Cerebellar nuclear complex (tissue), 1 donor: Measurements from ENCODE around the gene R3HCC1L.

Experiments
- DNase-seq, 2 experiments: peaks; one replicate each; lab custom pipeline; 2025; lab: John Stamatoyannopoulos, UW

R3HCC1L gene

DNA sequence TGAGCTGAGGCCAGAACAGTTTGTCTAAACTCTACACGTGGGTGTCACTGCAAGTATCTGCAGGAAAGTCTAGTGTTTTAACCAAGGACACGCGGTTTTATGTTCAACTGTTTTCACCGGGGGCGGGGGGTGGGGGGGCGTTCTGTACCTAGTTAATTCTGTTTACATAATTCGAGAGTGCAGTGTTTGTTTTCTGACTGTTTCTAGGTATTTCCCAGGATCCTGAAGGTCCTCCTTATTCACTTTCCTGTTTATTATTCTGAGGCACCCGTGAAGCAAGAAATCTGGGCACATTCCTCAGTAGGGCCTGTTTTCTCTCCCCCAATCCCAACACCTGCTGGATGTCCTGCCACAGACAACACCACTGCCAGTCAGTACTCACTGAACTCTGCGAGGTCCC is 125.9 kb downstream of the R3HCC1L start:
- no peak for DNase-seq

DNA sequence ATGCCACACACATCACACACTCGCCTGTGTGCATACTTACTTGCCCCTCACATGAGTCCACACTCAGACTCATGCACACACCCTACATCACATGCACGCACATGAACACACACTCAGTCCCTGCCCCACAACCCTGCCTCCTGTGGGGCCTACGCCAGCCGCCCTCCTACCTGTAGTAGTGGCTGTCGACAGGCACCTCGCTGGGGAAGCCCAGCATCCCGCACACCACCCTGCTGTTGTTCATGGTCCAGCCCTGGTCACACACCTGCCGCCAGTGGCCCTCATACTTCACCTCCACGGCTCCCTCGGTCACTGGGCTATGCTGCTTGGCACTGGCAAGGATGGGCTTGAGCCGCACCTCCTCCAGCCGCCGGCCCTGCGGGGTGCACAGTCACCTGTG is 126.3 kb downstream of the R3HCC1L start:
- DNase-seq, result no peak

DNA sequence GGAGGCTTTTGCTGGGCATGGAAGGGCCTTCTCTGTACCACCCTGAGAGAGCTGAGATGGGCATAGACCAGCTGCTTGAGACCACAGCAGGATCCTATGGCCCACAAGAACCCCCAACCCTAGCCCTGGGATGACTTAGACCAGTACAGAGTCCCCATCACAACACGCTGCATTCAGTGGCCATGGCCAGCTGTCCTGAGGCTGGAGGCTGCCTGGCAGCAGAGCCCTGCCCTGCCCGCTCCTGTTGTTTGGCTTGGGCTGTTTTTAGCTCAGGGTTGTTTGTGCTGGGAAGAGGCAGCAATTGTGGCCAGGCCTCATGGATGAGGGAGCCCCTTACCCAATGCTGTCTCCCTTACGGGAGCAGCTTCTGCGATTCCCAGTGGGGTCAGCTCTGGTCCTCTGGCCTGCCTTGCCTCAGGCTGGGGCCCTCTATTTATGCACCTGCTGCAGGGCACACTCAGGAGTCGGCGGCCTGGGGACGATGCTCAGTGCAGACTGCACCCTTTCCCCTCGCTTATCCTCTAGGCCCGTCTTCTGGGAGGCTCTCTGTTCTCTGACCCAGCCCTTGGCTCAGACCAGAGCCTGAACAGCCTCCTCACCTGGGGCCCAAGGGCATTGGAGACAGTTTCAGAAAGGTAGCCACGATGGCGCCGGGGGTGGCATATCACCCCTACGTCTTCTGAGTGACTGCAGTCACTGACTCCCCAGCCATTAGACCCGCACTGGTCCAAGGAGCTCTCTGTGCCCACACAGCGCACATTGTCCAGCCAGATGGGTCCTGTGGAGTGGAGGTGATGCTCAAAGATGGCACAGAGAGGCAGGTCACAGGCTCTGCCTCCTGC is 127.2 kb downstream of the R3HCC1L start:
- DNase-seq, result no peak

DNA sequence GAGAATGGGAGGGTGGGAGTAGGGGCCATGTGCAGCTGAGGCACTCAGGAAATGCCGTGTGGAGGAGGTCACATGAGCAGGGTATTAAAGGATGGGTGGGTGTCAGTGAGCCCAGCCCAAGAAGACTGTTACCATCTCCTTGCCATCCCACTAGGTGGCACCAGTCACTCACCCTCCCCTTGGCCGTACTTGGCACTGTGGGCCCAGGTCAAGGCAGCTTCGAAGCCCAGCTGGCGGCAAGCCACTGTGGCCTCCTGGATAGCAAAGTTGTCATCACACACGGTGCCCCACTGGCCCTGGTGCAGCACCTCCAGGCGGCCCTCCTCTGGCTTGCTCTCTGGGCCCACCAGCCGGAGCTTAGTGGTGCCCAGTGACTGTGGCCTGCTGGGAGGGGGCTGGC is 128.1 kb downstream of the R3HCC1L start:
- DNase-seq, result no peak

DNA sequence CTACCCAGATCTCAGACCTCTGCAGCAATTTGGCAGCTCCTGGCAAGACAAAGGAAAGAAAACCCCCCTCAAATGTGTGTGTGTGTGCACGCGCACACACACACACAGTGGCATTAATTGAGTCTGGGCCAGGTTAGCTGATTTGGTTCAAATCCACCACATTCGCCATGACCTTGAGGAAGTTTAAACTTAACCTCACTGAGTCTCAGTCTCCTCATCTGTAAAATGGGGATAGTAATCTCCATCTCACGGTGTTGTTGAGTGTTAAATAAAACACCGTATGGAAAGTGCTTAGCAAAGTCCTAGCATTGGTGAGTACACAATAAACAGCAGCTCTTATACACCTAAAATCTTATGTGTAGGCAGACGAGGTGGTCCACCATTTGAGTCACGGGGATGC is 128.6 kb downstream of the R3HCC1L start:
- no peak for DNase-seq

DNA sequence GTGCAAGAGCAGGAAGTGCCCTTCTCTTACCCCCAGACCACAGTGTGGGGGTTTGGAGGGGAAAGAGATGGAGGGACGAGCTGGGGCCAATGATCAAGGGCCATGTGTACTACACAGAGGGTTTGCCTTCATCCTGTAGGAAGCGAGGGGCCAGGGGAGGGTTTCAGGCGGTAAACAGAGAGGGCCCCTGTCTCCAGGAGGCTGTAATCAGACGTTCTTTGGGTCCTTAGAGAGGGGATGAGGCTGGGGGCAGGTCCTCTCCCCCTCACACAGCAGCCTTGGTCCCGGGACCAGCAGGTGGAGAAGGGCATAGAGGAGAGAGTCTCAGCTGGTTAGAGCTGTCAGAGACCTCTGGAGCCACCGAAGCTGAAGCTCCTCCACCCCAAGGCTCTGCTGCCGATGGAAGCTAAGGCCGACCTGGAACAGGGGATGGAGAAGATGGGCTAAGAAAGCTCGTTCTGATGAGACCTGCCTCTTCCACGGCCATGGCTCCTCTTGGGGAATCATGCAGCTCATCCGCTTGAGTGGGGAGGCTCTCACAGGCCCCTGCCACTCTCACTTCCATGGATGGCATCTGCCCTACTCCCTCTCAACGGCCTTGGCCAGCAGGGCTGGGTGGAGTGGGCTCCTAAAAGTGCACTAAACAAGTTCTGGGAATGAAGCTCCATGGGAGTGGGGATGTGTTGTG is 130.1 kb downstream of the R3HCC1L start:
- DNase-seq, result no peak

DNA sequence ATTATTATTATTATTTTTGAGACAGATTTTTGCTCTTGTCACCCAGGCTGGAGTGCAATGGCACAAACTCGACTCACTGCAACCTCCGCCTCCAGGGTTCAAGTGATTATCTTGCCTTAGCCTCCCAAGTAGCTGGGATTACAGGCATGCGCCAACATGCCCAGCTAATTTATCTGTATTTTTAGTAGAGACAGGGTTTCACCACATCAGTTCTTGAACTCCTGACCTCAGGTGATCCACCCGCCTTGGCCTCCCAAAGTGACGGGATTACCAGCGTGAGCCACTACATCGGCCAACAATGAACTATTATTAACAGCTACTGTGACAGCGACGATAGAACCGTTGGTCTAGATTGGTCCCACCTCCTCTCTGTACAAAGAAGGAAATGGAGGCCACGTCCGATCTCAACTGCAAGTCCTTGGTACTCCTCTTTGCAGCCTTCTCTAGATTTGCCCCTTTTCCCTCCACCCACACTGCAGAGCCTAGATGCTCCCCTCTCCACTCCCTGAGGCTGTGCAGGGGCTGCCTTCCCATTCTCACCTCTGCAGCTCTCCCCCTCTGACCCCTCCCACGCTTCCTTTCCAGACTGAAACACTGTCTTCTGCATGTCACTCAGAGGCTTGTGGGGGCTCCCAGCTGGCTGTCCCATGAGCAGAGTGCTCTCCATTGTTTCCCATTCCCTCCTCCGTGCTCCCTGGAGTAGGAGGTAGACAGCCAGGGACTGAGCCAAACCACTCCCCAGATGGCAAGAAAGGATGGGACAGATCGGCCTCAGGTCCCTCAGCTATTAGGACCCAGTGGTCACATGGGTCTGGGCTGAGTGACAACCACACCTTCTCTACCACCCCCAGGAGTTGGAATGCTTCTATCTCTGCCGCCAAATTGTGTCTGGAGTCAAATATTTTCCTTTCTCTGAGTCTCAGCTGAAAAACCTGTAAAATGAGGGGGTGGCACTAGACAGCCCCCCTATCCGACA is 131.2 kb downstream of the R3HCC1L start:
- DNase-seq, result no peak

DNA sequence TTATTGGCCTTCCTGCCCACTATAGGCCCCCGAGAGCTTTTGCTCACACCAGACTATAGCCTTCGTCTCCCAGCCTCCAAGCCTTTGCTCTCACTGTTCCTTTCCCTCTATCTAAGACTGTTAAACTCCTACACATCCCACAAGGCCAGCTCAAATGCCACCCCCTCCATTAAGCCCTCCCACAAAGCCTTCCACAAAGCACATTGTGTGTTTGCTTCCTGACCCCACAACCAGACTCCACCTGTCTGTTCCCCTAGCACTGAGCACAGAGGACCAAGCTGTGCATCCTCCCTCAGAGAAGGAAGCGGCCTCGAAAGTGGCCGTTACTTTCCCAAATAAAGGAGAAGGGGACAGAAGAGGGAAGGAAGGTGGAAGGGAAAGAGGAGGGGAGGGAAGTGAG is 132.2 kb downstream of the R3HCC1L start:
- no peak for DNase-seq

DNA sequence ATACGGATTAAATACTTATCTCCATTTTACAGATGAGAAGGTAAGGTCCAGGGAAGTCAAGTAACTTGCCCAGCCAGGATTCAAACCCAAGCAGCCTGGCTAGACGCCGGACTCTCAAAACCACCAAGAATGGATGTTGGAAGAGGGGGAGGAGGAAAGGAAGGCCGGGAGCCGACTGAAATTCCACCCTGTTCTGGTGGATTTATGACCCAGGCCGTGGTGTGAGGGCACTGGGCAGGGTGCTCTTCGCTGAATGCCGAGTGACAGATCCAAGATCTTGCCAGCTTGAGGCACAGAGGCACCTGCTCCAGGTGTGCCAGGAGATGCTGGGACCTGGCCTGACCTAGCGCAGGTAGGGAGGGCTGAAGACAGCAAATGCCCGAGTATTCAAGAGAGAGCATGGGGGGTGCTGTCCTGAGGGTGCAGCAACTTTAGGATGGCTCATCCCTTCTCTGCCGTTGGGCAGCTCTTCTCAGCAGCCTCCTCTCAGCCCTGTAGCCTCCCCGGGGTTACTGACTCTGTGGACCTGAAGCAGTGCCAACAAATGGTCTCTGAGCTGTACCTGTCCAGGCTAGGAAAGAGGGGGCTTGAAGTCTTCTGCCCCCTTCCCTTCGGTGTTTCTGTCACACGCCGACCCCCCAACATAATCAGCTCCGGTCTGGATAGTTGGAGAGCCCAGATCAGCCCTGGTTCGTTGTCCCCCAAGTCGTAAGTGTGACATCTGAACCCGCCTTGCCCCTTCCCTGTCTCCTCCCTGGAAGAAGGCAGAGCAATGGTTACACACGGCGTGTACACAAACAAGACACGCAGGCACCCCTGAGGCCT is 132.8 kb downstream of the R3HCC1L start:
- no peak for DNase-seq

DNA sequence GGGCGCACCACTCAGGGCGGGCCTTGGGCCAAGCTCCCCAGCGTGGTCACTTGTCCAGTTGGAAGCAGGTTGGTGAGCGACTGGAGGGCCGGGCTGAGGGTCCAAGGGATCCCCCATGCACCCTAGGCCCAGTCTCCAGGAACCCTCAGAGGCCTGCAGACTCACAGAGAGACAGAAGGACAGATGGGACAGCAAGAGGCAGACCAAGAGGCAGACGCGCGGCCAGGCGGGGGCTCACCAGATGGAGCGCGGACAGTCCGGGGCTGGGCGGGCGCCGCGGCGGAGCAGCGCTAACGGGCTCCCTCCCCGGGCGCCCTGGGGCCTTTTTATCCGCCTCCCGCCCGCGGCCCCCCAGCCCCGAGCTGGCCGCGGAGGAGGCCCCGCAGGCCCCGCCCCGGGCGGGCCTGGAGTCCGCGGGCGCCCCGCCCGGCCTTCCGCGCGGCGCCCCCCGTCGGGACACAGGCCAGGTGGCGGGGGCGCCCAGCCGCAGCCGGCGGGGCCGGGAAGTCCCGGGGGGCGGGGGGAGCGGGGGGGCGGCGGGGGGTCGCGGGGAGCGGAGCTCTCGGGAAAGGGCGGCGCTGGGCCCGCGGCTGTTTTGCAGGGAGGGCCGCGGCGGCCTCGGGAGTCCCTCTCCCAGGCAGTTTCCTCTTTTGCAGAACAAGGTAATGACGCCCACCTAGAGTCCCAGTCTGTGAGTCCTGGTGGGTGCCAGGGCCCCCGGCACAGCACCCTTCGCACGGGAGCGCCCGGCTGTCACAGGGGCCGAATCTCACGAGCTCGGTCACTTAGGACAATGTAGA is 133.6 kb downstream of the R3HCC1L start, which contains the start of gene LOXL4:
TSS of gene LOXL4 (minus strand) at position 301 of the 800 bp plus-strand sequence. CDS start 5,175 bp downstream, outside the sequence.
- no peak for DNase-seq

DNA sequence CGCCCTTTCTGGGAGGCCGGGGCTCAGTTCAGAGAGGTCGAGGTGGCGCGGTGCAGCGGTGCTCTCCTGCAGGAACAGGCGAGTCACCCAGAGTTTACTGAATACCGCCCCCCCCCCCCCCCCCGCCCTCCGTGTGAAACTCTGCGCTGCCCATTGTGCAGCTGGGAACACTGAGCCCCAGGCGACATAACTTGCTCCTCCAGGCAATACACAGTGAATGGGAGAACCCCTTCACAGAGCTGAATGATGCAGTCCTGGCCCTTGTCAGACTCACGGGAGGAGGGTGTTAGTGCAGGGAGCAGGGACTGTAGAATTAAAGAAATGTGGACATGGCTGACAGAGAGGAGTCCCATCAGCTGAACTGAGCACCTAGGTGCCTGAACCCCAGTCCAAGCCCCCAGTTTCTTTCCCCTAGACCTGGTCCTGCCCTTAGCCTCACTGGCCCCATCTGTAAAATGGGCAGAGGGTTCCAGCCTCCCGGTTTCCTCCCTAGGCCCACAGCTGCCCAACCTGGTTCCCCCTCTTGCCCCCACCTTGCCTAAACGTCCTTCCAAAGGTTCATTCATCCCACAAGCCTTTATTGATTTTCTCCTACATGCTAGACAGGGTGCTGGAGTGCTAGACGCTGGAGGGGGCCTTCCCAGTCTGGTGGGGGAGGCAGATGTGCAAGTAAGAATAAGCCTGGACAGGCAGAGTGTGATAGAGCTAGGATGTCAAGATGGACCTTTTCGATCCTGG is 134.4 kb downstream of the R3HCC1L start:
- DNase-seq, result no peak

DNA sequence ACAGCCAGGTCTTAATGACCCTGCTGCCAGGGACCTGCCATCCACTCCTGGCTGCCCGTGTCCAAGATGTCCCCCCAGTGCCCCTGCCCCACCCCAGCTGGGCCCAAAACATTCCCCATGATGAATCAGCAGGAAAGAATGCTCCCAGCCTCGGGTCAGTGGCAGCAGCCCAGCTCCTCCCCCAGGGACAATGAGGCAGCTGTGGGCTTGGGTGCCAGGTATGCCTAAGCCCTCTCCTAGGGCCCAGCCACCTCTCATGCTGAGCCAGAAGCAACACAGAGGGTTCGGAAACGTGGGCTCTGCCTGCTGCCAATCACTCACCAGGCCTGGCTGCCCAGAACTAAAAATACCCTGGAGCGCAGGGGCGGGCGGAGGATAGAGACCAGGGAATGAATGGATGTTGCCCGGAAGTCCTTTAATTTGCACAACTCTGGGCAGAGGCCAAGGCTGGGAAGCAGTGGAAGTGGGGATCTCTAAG is 135.0 kb downstream of the R3HCC1L start:
- DNase-seq, result no peak

DNA sequence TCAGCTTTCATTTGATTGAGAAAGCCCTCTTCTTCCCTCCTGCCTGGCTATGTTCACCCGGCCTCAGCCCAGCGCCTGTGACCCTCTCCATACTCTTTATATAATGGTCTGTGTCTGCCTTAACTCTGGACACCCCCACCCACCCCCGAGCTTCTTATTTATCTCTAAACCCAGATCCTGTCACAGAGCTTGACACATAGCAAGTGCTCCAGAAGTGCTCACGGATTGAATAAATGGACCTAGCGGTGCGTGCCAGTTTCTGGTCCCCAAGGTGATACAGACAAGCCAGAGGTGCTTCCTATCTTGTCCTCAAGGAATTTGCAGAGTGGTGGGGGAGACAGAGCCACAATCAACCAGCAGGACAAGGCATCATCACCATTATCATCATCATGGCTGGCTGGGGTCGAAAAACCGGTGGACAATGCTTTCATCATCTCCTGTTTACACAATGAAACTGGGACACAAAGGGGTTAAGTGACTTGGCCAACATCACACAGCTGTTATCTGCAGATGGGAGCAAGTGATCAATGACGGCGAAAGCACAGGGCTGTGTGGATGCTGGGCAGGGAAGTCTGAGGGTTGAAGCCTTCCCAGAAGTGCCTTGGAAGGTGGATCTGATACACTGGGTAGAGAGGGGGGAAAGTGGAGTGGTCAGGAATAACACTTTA is 135.8 kb downstream of the R3HCC1L start:
- DNase-seq, result no peak

DNA sequence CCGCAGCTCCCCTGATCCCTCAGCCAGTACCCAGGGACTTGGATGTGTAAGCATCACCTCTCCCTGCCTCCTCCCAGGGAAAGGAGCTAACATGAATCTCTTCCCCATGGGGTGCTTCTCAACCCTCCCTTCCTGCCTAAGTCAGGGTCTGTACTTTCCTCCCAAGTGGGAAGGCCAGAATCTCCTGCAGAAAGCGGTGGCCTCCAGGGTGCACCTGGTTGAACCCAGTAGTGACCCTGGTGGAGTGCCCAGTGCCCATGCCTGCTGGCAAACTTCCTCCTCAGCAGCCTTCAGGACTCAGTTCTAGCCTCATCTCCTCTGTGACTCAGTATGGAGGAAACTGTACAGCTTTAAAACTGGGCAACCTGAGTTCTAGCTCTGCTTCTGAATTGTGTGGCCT is 136.3 kb downstream of the R3HCC1L start:
- DNase-seq, result no peak

DNA sequence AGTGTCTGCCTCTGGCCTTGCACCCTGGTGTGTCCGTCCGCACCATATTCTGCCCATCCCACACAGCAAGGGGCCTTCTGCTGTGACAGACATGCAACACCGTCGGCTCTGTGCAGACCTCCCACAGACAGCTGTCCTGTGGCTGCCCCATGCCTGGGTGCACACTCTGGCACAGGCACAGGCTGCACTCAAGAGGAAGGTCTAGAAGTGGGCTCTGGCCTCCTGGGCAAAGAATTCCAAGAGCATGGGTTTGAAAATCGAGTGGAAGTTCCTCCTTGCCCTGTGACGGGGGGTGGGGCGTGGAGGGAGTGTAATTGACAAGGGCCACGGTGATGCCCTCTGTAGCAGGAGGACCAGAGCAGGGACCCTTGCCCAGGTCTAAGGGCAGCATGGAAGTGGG is 137.8 kb downstream of the R3HCC1L start:
- DNase-seq, result no peak

DNA sequence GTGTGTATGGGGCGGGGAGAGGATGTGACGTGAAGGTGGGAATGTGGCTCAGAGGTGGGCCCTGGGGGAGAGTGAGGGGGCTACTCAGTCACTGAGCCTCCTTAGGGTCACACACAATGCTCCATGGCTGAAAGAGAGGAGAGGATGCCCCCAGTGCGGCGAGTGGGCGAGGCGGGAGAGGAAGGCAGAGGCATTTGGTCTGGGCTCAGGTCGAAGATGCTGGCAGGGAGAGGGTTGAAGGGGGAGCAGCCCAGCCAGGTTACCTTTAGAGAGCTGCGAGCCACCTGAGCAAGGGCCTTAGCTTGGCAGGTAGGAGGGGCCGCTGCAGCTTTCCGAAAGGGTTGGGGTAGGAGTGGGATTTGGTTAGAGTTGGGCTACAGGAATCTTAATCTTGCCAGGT is 138.2 kb downstream of the R3HCC1L start:
- DNase-seq, result no peak

DNA sequence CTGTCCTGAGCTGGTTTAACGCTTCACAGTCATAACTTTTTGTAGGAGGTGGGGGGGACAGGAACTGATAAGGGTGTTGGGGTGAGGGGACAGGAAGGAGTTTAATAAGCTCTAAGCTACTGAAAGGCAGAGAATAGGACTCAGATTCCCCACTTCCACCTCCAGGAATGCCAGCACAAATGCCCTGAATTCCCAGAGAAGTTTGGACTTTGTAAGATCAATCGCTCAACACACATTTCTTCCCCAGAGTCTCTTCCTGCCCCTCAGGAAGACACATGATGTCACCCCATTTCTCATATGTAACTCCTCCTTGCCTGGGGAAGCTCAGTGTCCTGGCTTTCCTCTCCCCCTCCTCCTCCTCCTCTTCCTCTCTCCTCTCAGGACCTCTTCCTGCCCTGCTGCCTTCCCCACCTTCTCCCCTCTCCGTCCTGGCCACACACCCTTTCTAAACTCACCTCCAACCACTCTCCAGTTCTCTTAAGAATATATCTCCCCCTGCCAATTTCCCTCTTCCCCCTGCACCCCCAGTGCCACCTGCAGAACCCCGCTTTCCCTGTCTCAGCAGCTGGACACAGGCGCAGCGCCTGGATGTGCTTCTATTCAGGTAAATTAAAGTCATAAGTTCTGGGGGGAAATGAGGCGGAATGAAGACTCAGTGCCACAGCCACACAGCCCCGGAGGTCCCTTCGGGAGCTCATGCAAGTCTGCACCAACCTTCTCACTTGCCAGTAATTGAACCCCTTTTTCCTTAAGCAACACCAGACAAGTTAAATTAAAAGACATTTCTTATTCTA is 138.8 kb downstream of the R3HCC1L start:
- no peak for DNase-seq

DNA sequence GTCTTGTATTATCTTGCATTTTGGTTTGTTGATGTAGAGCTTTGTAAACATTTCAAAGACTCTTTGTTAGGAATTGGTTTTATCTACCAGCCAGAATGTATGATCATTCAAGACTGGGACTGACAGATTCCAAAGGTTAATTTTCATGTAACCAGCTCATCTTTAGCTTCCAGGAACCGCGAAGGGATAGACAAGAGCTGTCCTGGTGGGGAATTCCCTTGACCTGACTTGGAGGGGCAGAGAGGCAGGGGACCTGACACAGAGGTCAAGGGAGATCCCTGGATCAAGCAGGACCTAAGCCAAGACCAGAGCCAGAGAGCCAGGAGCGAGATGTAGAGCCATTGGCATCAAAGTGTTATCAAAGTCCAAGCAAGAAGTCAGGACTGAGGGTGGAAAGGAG is 140.1 kb downstream of the R3HCC1L start:
- DNase-seq, result no peak
